CD4-positive, alpha-beta T cell treated with Interferon gamma for 1 hour (primary cell): Measurements from ENCODE around the gene SIGLEC9.
A peak's percentile ranks its signal among the peaks of the same experiment; 100 is the strongest.

Experiments used
- DNase-seq: peaks from one replicate; pipeline ENCODE4 v3.0.0-alpha.2; 2020

The SIGLEC9 gene

DNA sequence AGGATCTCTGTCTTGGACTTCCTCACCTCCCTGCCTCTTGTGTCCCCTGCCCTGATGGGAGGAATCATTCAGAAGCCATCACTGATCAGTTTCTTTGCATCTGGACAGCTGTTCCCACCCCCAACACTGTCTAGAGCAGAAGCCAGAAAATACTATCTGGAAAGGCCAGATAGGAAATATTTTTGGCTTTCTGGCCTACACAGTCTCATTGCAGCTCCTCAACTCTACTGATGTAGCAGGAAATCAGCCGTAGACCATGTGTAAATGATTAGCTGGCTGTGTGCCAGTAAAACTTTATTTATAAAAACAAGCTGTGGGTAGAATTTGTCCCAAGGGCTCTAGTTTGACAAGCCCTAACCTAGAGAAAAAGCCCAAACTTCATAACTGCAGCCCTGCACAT lies 23.0 kb downstream of the SIGLEC9 start:
- no peak for DNase-seq

DNA sequence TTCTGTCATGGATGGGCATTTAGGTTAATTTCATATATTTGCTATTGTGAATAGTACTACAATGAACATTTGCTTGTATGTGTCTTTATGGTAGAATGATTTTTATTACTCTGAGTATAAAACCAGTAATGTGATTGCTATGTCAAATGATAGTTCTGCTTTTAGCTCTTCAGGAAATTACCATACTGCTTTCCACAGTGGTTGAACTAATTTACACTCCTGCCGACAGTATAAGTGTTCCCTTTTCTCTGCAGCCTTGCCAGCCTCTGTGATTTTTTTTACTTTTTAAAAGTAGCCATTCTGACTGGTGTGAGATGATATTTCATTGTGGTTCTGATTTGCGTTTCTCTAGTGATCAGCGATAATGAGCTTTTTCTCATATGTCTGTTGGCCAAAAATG lies 23.9 kb downstream of the SIGLEC9 start:
- DNase-seq: no peak

DNA sequence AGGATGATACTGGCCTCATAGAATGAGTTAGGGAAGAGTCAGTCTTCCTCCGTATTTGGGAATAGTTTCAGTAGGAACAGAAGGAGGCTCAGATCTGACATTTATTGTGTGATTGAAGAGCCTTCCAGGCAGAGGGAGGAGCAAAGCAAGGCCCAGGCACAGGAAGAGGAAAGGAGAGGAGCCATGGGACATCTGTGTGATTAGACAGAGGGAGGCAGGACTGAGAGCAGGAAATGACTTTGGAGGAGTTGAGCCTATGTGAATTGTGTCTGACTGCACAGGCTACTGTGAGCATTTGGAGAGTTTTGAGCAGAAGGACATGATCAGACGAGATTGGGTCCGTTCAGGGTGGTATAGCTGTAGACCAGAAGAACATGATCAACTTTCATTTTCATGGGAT lies 25.9 kb downstream of the SIGLEC9 start:
- no peak for DNase-seq

DNA sequence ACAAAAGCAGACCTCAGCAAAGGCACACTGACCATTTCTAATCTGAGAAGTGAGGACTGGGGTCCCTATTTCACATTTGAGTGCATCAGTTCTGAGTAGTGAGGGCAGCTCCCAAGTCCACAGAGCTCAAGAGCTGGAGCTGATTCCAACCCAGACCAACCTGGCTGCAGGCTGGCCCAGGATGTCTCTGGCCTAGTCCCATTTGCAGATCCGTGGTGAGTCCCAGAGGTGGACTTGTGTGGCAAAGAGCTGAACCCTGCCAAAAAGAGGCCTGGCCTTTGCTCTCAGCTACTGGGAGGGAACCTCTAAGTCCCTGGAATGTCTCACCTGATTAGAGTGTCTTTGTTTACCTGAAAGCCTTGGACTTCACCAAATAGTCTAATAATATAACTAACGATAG lies 32.0 kb downstream of the SIGLEC9 start:
- no peak for DNase-seq

DNA sequence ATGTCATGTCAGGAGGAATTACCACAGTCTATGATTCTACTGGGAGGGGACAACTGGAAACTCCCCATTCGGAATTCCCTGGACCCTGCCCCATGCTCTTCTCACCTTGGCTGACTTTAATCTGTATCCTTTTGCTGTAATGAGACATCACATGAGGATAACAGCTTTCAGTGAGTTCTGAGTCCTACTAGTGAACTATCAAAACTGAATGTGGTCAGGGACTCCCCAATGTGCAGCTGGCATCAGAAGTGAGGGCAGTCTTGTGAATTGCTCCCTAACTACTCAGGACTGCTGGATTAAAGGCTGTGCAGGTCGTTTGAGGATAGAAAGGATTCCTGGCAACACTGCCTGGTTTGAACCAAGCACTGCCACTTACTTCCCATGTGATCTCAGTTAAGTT lies 32.6 kb downstream of the SIGLEC9 start:
- DNase-seq: no peak

DNA sequence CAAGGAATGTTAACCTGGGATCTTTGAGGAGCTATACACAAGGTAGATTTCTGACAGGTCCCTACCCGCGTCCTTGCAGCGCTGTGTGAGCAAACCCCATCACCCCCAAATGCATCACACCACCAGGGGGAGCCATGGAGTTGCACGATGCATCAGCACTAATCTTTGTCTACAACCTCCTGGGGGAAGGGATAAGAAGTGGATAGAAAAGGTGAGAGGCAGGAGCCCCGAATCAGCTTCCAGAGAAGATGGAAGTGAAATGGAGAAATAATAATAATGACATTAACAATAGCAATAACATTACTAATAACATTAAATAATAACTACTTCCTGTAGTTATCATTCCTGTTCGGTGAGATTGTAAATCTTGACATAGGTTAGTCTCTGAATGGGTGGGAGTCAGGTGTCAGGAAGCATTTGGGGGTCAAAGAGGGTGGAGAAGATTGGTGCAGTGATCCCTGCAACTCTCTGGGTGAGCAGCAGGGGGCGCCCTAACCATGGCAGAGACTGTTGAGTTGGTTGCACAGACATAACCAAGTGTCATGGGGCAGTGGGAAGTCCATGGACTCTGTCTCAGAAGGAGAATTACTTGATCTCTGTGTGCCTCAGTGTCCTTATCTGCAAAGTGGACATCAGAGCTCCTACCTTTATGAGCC lies 33.9 kb downstream of the SIGLEC9 start:
- peak; percentile 60 for DNase-seq

DNA sequence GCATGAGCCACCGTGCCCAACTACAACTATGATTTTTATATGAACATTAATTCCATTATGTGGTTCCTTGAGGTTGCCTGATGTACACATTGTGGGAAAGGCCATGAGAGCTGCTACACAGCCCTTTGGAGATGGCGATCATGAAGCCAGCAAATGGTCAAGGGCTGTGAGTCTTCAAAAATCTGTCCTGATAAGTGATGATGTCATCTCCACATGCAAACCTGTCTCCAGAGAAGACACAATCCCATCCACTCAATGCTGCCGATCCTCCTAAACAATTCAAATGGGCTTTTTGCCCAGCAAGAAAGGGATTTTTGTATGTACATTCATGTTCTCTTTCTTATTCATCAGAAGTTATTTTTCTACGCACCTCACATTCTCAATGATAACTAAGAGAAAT lies 35.0 kb downstream of the SIGLEC9 start:
- DNase-seq: no peak

DNA sequence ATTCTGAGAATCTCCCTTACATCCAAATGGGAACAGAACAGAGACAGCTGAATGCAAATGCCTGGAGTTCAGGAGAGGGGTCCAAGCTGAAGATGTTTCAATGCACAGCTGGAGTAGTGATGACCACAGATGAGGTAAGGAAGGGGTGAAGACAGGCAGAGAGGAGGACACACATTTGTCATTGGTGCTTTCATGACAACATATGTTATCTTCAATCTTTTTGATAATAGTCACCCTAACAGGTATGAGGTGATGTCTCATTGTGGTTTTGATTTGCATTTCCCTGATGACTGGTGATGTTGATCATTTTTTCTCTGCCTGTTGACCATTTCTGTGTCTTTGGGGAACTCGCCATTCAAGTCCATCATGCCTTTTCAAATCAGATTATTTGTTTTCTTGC lies 36.6 kb downstream of the SIGLEC9 start:
- no peak for DNase-seq

DNA sequence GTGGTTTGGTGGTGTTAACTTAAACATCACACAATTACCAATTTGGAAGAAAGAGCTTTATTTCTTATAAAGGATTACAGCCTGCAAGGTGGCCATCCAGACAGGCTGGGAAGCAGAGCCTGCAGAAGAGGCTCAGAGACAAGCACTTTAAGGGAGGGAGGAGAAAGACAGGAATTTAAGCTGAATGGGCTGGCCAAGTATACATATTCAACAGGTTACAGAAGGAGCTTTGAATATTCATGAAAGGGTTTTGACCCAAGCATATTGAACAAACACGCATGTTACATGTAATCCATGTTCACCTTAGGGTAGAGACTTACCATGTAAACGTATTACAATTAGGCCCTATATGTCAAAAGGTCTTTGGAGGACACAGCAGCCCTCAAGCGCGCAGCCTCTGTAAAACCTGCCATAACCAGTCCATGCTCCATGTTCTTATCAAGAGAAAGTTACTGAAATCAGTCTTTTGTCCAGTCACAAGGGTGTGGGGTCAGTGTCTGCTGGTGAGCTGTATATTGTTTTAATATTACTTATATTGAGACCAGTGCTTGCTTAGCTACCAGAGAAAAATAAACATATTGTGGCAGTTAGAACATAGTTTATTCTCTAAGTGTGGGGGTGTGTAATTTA lies 37.3 kb downstream of the SIGLEC9 start:
- no peak for DNase-seq

DNA sequence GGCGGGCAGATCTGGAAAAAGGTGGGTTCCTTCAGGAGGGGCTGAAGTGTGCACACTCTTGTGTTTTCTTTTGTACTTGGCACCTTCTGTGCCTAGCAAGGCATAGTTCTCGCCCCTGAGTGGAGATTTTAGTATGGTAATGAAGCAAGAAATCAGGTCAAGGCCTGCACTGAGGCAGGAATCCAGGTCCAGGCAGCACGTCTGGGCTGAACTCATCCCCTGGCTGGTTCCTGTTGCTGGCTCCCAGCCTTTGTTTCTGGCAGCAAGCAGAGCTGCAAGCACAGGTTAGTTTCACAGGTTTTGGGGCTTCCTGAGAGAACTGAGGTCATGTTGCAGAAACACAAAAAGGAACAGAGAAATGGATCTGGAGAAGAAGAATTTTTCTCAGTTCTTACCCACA lies 38.6 kb downstream of the SIGLEC9 start:
- no peak for DNase-seq

DNA sequence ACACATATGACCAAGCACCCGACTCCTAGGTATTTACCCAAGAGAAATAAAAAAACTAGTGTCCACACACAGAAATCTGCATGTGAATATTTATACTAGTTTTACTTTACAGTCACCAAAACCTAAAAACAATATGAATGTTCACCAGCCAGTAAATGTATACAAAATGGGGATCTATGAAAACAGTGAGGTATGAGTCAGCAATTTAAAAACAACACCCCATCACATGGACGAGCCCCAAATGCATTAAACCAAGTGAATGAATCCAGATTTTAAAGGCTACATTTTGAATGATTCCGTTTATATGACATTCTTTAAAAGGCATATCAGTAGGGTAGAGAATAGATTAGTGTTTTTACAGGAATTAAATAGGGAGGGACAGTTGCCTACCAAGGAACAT lies 39.5 kb downstream of the SIGLEC9 start:
- DNase-seq: no peak

DNA sequence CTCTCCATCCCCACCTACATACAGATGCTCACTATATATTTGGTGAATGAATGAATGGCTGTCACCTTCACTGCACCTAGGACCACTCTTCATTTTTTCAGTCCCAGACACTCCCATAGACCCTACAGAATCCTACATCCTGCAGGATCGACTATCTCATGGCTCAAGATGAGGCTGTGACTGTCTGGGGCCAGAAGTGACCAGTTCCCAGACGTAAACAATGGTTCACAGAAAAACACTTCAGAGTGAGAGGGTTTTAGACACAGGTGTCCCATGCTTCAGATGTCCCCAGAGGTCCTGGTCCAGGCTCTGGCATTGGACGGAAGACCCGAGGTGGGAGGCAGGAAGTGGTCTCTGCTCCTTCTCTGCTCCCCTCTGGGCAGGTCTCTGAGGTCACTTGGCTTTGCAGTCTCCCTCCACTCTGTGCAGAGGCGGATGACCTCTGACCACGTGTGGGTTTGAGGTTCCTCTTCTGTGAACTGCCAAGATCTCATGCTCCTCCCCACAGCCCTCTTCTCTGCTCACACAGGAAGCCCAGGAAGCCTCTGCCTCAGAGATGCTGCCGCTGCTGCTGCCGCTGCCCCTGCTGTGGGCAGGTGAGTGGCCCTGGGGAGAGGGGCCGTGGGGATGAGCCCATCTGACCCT lies 42.3 kb downstream of the SIGLEC9 start:
- DNase-seq: peak; percentile 46

DNA sequence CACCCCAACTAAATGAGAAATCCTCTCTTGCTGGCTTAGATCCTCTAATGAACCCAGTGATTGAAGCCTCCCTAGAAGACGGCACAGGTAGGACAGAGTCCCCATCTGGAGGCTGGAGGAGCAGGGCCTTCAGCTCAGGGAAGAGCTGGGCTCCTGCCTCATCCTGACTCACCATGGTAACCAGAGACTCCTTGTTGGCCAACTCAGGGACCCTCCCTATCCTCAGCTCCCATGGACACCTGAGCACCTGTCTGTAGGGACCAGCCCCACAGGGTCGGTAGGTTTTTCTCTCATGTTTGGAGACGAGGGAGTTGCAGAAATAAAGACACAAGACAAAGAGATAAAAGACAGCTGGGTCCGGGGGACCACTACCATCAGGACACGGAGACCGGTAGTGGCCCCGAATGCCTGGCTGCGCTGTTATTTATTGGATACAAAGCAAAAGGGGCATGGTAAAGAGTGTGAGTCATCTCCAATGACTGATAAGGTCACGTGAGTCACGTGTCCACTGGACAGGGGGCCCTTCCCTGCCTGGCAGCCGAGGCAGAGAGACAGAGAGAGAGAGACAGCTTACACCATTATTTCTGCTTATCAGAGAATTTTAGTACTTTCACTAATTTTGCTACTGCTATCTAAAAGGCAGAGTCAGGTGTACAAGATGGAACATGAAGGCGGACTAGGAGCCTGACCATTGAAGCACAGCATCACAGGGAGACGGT lies 44.0 kb downstream of the SIGLEC9 start:
- DNase-seq: no peak

DNA sequence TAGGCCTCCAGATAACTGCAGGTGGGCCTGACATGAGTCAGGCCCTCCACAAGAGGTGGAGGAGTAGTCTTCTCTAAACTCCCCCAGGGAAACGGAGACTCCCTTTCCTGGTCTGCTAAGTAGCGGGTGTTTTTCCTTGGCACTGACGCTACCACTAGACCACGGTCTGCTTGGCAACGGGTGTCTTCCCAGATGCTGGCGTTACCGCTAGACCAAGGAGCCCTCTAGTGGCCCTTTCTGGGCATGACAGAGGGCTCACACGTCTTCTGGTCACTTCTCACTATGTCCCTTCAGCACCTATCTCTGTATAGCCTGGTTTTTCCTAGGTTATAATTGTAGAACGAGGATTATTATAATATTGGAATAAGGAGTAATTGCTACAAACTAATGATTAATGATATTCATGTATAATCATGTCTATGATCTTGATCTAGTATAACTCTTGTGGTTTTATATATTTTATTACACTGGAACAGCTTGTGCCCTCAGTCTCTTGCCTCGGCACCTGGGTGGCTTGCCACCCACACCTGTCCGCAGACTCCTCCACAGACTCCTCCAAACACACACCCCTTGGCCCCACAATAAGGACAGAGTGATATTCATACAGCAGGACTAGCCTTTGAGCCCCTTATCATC lies 44.7 kb downstream of the SIGLEC9 start:
- peak; percentile 63 for DNase-seq

DNA sequence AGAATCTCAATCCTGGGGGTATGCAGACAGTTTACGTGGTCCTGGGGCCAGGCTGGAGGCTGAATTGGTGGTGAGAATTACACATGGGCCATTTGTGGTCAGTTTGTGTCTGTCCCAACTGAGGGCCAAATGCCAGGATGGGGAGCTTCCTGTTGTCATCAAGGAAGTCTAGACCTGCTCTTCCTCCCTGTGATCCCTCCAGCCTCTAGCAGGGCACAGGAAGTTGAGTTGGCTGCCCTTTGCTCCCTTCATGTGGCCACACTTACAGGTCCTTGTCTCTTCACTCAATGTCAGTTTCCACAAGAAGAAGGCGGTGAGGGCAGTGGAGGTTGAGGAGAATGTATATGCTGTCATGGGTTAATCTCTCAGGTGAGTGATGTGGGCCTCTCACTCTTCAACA lies 47.5 kb downstream of the SIGLEC9 start:
- no peak for DNase-seq

DNA sequence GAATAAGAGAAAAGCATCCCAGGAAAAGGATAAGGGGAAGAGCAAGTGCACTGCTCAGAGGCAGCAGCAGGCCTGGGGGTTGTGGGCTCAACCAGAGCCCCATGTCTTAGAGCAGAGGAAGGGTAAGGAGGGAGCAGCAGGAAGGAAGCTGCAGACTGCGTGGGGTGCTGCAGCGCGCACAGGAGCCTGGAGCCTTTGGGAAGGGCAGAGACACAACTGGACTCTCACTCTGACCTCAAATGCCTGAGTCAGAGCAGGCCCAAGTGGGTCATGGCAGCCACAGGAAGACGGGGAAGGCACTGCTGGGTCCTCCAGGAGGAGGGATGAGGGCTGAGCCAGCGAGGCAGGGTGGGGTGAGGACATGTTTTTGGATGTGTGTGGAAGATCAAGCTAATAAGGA lies 49.0 kb downstream of the SIGLEC9 start:
- no peak for DNase-seq

DNA sequence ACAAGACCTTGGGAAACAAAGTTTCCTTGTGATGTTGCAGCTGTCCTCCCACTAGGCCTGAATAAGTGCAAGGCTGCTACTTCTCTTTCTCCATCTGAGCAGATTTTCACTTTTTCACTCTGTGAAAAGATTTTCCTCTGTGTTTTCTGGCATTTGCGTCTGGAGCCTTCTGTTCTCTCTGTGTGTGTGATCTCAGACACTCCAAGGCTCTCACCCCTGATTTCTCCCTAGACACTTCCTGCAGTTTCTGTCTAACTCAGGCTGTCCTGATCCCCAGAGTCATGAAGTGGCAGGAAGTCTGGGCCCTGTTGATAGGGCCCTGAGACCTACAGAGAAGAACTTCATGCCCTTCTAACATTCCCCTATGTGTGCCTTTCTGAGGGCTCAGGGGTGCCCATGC lies 54.5 kb downstream of the SIGLEC9 start:
- DNase-seq: no peak
